NCI-H460 (cell line): ENCODE results near the gene FLYWCH1. TPM values are rescaled to one million over a fixed set of nuclear protein-coding genes. Genes with fewer than 3 reads are reported as not detected.
A peak's percentile ranks its signal among the peaks of the same experiment; 100 is the strongest.

Experiments used
- DNase-seq: peaks from one replicate; pipeline ENCODE4 v3.0.0-alpha.2; 2016; ENCODE audit warnings: low read depth; ENCODE audit errors: extremely low read depth
- total RNA-seq: library from RNA; depleted of rRNA; stranded (reverse); fragments of >200 nt; shearing (Covaris generic); gene quantifications from 2 replicates; pipeline ENCODE4 v1.2.3, GENCODE V29; 2014

Gene FLYWCH1
- total RNA-seq, 1 experiment from 2014 or later, result 29.4 TPM

GRCh38 chr16:2949705-2950352 lies 38.1 kb downstream of the FLYWCH1 start:
- DNase-seq, result no peak

- no peak for DNase-seq
These were observed 38.6 kb downstream of the FLYWCH1 start for GRCh38 chr16:2950353-2950724.

- DNase-seq, result no peak
These were observed 39.0 kb downstream of the FLYWCH1 start for GRCh38 chr16:2950773-2951172.

- DNase-seq, result no peak
These were observed 40.9 kb downstream of the FLYWCH1 start for GRCh38 chr16:2952679-2953078.

GRCh38 chr16:2953706-2954627 lies 42.2 kb downstream of the FLYWCH1 start:
- no peak for DNase-seq

GRCh38 chr16:2954656-2955381 lies 43.1 kb downstream of the FLYWCH1 start:
- DNase-seq, result no peak

GRCh38 chr16:2955438-2955778 lies 43.7 kb downstream of the FLYWCH1 start:
- DNase-seq, result no peak

GRCh38 chr16:2955779-2956578 lies 44.2 kb downstream of the FLYWCH1 start:
- DNase-seq, result no peak

- no peak for DNase-seq
These were observed 44.8 kb downstream of the FLYWCH1 start for GRCh38 chr16:2956579-2956956.

GRCh38 chr16:2959206-2959605 lies 47.5 kb downstream of the FLYWCH1 start:
- no peak for DNase-seq

- no peak for DNase-seq
These were observed 48.7 kb downstream of the FLYWCH1 start for GRCh38 chr16:2960183-2961010.

GRCh38 chr16:2962334-2963073 lies 50.8 kb downstream of the FLYWCH1 start:
- DNase-seq, result no peak

- DNase-seq, result no peak
These were observed 51.5 kb downstream of the FLYWCH1 start for GRCh38 chr16:2963074-2963722.

- DNase-seq, result peak; percentile 52
These were observed 52.2 kb downstream of the FLYWCH1 start, which contains the start of gene KREMEN2 for GRCh38 chr16:2963723-2964474. Gene KREMEN2 (plus strand): TSS chr16:2964275. CDS start chr16:2964521, 246 bp downstream.

- DNase-seq, result peak; percentile 56
These were observed 53.0 kb downstream of the FLYWCH1 start for GRCh38 chr16:2964475-2965336.

GRCh38 chr16:2966043-2966807 lies 54.5 kb downstream of the FLYWCH1 start:
- no peak for DNase-seq
